Measurements from ENCODE around the gene SMARCD1.

The SMARCD1 gene

GRCh38 chr12:50120521-50120920 lies 35.4 kb downstream of the SMARCD1 start:
- Histone ChIP-seq H3K4me3 (replicated peaks; ENCODE audit: low read depth, low read length) (no peak overlapping the region), H3K27me3 (replicated peaks; ENCODE audit: control insufficient read depth, insufficient read depth, low read length) (no peaks in the 10 kb centered on the region), H3K36me3 (ENCODE audit: control insufficient read depth, insufficient read depth, low read length) (peaks cover 5% of the 10 kb centered on the region)
- no peak for TF ChIP-seq CTCF (IDR thresholded peaks at IDR 0.05; ENCODE audit: insufficient read depth, low read length, poor library complexity, severe bottlenecking)
- no peak for DNase-seq (ENCODE audit: extremely low read depth, insufficient read length)

- TF ChIP-seq CTCF (IDR thresholded peaks at IDR 0.05; ENCODE audit: insufficient read depth, low read length, poor library complexity, severe bottlenecking): no peak
- H3K27me3 ChIP-seq (replicated peaks; ENCODE audit: control insufficient read depth, insufficient read depth, low read length): no peaks in the 10 kb centered on the region
- no peak for DNase-seq (ENCODE audit: extremely low read depth, insufficient read length)
- H3K36me3 ChIP-seq (ENCODE audit: control insufficient read depth, insufficient read depth, low read length): peaks cover 5% of the 10 kb centered on the region
- no peak overlapping the region for H3K4me3 ChIP-seq (replicated peaks; ENCODE audit: low read depth, low read length)
These were observed 35.8 kb downstream of the SMARCD1 start for GRCh38 chr12:50120953-50121352.

GRCh38 chr12:50121641-50122040 lies 36.5 kb downstream of the SMARCD1 start:
- Histone ChIP-seq H3K4me3 (replicated peaks; ENCODE audit: low read depth, low read length) (no peak overlapping the region), H3K27me3 (replicated peaks; ENCODE audit: control insufficient read depth, insufficient read depth, low read length) (no peaks in the 10 kb centered on the region), H3K36me3 (ENCODE audit: control insufficient read depth, insufficient read depth, low read length) (peaks cover 4% of the 10 kb centered on the region)
- no peak for TF ChIP-seq CTCF (IDR thresholded peaks at IDR 0.05; ENCODE audit: insufficient read depth, low read length, poor library complexity, severe bottlenecking)
- no peak for DNase-seq (ENCODE audit: extremely low read depth, insufficient read length)

GRCh38 chr12:50123203-50123602 lies 38.1 kb downstream of the SMARCD1 start:
- H3K27me3 ChIP-seq (replicated peaks; ENCODE audit: control insufficient read depth, insufficient read depth, low read length): no peaks in the 10 kb centered on the region
- no peak overlapping the region for H3K4me3 ChIP-seq (replicated peaks; ENCODE audit: low read depth, low read length)
- peaks cover 7% of the 10 kb centered on the region for H3K36me3 ChIP-seq (ENCODE audit: control insufficient read depth, insufficient read depth, low read length)
- TF ChIP-seq CTCF (IDR thresholded peaks at IDR 0.05; ENCODE audit: insufficient read depth, low read length, poor library complexity, severe bottlenecking): no peak
- no peak for DNase-seq (ENCODE audit: extremely low read depth, insufficient read length)

GRCh38 chr12:50127546-50127945 lies 42.4 kb downstream of the SMARCD1 start:
- no peak for TF ChIP-seq CTCF (IDR thresholded peaks at IDR 0.05; ENCODE audit: insufficient read depth, low read length, poor library complexity, severe bottlenecking)
- DNase-seq (ENCODE audit: extremely low read depth, insufficient read length): no peak
- H3K4me3 ChIP-seq (replicated peaks; ENCODE audit: low read depth, low read length): no peak overlapping the region
- H3K36me3 ChIP-seq (ENCODE audit: control insufficient read depth, insufficient read depth, low read length): peaks cover 15% of the 10 kb centered on the region
- H3K27me3 ChIP-seq (replicated peaks; ENCODE audit: control insufficient read depth, insufficient read depth, low read length): no peaks in the 10 kb centered on the region

GRCh38 chr12:50129290-50129689 lies 44.1 kb downstream of the SMARCD1 start:
- Histone ChIP-seq H3K4me3 (replicated peaks; ENCODE audit: low read depth, low read length) (no peak overlapping the region), H3K36me3 (ENCODE audit: control insufficient read depth, insufficient read depth, low read length) (peaks cover 19% of the 10 kb centered on the region), H3K27me3 (replicated peaks; ENCODE audit: control insufficient read depth, insufficient read depth, low read length) (no peaks in the 10 kb centered on the region)
- no peak for TF ChIP-seq CTCF (IDR thresholded peaks at IDR 0.05; ENCODE audit: insufficient read depth, low read length, poor library complexity, severe bottlenecking)
- DNase-seq (ENCODE audit: extremely low read depth, insufficient read length): no peak
